Posterior vena cava (tissue), 2 donors: ENCODE results near the gene DCAF5. TPM values are rescaled to one million over a fixed set of nuclear protein-coding genes. Genes with fewer than 3 reads are reported as not detected.
"Not testable (repeated sequence)": the region's sequence is repeated elsewhere in the genome, so short reads cannot be mapped to it uniquely, and the experiment has no call there.

ENCODE experiments used
- DNase-seq: peaks from one replicate; pipeline ENCODE4 v3.0.0-alpha.2; 2020; ENCODE audit warnings: low spot score
- intact Hi-C, 2 donors: fragments of 100-400 bp; cut with DNase I; formaldehyde crosslinking; loops; one replicate each; pipeline versions ENCODE4 v1.14.1 to v1.14.2; 2022 to 2023
- long read RNA-seq, 2 donors: library from polyadenylated mRNA; unstranded; transcript quantifications; one replicate each; pipeline ENCODE4 v2.0.0, GENCODE V29; 2020 to 2021
- total RNA-seq, 2 donors: library from RNA; stranded (reverse); fragmentation: NEBNext Ultra II Directional; extraction: Animal tissue kit (Norgen Biotek cat#: 25700); gene quantifications; one replicate each; pipeline ENCODE4 v1.2.1, GENCODE V29; 2021
- donor health status: DM: yes; HTN: yes; CAD: no.
- donor health status: DM: yes; HTN: yes; CAD: no.

The DCAF5 gene
- total RNA-seq: 10 to 100 TPM; 42.3 to 50.0 TPM
- long read RNA-seq, donor 1, full-length matches to known transcripts: 2 of 11 reads
- long read RNA-seq, donor 1, partial matches to known transcripts: 1 of 11 reads
- long read RNA-seq, donor 1, other reads (novel, unspliced or antisense): 8 of 11 reads
- long read RNA-seq, donor 2, full-length matches to known transcripts: 7 of 35 reads
- long read RNA-seq, donor 2, partial matches to known transcripts: 4 of 35 reads
- long read RNA-seq, donor 2, other reads (novel, unspliced or antisense): 24 of 35 reads

GRCh38 chr14:69152902-69153151, at the start of gene DCAF5:
DCAF5 (minus strand) TSS chr14:69153119; CDS start chr14:69152978, 141 bp downstream.
- intact Hi-C loops: no loop called here
- peak; percentile 97 for DNase-seq

DNA sequence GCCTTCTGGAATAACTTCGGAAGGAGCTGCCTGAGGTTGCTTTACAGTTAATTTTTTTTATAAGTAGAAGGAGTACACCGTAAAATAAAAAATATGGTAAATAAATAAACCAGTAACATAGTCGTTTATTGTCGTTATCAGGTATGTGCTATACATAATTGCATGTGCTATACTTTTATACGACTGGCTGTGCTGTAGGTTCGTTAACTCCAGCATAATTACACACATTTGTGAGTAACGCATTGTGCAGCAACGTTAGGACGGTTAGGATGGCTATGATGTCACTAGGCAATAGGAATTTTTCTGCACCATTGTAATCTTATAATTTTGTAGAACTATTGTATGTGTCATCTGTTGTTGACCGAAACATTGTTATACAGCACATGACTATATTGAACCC, 46.9 kb upstream of the DCAF5 start:
- intact Hi-C loops: no loop called here
- DNase-seq: no peak

GRCh38 chr14:69193721-69194120, 40.8 kb upstream of the DCAF5 start:
- no peak for DNase-seq
- intact Hi-C loops: no loop called here

- intact Hi-C loops: no loop called here
Observed at GRCh38 chr14:69191340-69192111, 38.6 kb upstream of the DCAF5 start, which contains the start of gene EXD2. EXD2 (plus strand) TSS chr14:69191498; CDS start chr14:69209471, 17,973 bp downstream.

GRCh38 chr14:69190191-69190590, 37.3 kb upstream of the DCAF5 start:
- no peak for DNase-seq
- intact Hi-C loops: no loop called here

More at GRCh38 chr14:69191340-69192111, 38.6 kb upstream of the DCAF5 start, which contains the start of gene EXD2:
- peak; percentile 93 for DNase-seq

DNA sequence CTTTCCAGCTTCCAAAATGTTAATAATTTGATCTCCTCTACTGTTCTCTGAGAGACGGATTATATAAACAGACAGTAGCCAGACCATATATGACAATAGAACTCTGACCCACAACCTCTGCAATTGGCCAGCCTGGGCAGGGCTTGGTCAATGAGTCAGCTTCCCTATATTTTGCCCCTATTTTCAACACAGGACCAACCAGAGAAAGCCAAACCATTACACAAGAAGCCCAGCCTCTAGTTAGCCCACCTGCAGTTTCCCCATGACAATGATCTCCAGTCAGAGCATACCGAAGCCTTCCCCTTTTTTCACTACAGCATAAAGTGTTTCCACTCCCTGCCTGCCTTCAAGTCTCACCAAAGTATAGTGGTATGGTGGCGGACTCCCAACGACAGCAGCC, 30.8 kb upstream of the DCAF5 start:
- DNase-seq: no peak
- intact Hi-C loops: no loop called here

DNA sequence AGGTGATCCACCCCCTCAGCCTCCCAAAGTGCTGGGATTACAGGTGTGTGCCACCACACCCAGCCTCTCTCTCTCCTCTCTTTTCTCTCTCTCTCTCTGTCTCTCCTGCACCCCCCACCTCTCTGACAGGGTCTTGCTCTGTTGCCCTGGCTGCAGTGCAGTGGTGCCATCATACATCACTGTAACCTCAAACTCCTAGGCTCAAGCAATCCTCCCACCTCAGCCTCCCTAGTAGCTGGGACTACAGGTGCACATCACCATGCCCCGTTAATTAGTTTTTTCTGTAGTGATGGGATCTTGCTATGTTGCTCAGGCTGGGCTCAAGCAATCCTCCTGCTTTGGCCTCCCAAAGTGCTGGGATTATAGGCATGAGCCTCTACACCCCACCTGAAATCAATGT, 29.7 kb upstream of the DCAF5 start:
- DNase-seq, intact Hi-C loops: not testable (repeated sequence)

- intact Hi-C loops: no loop called here
- DNase-seq: no peak
Observed at GRCh38 chr14:69181491-69181890, 28.6 kb upstream of the DCAF5 start.

DNA sequence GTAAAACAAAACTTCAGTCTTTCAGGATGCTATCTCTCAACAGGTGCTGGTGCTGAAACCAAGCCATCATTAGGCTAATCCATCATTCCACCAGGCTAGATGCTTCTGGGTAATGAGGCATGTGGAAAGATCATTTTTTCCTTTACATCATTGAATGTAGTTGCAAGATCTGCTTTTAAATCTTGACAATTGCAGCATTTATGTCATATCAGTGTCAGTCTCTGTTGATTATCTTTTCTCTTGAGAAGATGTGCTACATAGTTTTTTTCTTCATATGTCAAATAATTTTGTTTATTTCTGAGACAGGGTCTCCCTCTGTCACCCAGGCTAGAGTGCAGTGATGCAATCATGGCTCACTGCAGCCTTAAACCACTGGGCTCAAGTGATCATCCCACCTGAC, 22.2 kb upstream of the DCAF5 start:
- no peak for DNase-seq
- intact Hi-C loops: no loop called here

DNA sequence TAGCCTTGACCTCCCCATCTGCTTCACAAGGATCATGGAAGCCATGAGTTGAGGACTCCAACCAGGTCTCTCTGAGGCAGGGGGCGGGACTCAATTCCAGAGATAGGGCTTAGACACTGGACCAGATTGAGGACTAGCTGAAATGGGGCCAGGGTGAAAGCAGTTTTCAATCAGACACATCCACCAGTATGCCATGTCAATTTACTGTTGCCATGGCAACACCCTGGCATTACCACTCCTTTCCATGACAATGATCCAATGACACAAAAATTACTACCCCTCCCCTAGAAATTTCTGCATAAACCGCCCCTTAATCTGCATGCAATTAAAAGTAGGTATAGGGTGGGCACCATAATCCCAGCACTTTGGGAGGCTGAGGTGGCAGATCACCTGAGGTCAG, 18.6 kb upstream of the DCAF5 start:
- intact Hi-C loops: no loop called here
- DNase-seq: no peak

GRCh38 chr14:69170839-69171238, 17.9 kb upstream of the DCAF5 start:
- intact Hi-C loops: no loop called here
- DNase-seq: no peak

GRCh38 chr14:69165787-69166186, 12.9 kb upstream of the DCAF5 start:
- DNase-seq, intact Hi-C loops: not testable (repeated sequence)

GRCh38 chr14:69161590-69161989, 8.7 kb upstream of the DCAF5 start:
- no peak for DNase-seq
- intact Hi-C loops: no loop called here

DNA sequence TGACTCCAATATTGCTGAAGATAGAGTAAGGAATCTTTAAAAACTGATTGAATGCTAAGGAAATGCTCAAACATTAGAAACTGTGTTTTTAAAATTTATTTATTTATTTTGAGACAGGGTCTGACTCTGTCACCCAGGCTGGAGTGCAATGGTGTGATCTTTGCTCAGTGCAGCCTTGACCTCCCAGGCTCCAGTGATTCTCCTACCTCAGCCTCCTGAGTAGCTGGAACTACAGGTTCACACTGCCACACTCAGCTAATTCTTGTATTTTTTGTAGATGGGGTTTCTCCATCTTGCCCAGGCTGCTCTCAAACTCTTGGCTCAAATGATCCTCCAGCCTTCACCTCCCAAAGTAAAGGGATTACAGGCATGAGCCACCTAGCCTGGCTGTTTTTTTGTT, 3.3 kb upstream of the DCAF5 start:
- DNase-seq: no peak
- intact Hi-C loops: no loop called here

DNA sequence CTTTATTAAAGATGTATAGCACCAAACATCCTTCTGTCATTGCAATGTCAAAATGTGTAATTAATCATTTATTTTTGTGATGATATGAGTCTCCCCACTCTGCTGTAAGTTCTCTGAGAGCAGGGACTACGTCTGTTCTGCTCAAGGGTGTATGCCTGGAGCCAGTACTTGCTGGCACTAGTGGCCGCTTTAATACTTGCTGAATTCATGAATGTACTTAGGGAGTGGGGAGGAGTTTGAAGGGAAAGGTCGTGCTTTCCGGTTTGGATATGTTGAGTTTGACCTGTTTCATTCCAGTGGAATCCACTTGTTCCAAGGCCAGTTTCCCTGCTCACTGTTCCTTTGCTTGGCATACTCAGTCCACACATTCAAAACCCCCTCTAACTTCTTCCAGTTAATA, 1.9 kb upstream of the DCAF5 start:
- no peak for DNase-seq
- intact Hi-C loops: no loop called here

DNA sequence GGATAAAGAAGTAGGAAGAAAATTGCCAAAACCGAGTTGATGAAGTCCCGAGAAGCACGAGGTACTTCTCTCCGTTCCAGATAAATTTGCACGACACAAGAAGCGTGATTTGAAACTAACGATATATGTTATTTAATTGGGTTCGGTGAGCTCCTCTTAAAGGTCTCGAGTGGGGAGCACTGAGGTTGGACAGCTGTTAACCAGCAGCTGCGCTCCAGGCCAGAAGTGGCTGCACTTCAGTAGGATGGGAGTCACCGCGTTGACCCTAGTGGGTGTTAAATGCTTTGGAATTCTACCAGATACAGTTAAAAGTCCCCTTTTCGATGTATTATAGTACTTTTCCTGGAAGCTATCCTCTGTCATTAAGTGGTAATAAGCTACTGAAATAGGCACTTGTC, 953 bp upstream of the DCAF5 start:
- no peak for DNase-seq
- intact Hi-C loops: no loop called here

- intact Hi-C loops: no loop called here
- DNase-seq: no peak
Observed at GRCh38 chr14:69153152-69153872, 393 bp upstream of the DCAF5 start.

DNA sequence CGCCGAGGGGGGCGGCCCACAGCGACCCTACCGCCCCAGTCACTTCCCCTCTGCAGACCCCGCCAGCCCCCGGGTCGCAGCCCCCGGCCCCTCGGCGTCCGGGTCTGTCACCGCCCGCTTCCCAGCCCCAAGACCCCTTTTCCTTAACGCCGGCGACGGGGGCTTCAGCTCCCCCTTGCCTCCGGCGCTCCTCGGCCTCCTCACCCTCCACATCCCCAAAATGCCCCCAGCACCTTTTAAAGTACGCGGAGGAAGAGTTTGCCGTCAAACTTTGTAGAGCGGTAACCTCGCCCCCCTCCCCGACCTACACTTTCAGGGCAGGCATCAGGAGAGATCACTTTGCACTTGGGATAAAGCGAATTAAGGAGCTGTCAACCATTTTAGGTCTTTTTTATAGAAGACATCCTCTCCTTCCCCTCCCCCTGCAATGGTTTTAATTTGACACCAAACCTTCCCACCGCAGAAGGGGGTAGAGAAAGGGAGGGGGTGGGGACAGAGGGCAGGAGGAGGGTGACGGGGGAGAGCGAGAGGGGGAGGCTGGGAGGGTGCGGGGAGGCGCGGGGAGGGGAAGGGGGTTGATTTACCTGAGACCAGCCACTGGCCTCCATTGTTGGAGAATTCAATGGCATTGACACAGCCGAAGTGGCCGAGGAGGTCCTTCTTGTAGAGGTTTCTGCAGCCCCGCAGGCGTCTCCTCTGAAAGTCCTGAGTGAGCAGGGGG, 578 bp downstream of the DCAF5 start:
- DNase-seq: peak; percentile 80
- intact Hi-C loops: no loop called here

DNA sequence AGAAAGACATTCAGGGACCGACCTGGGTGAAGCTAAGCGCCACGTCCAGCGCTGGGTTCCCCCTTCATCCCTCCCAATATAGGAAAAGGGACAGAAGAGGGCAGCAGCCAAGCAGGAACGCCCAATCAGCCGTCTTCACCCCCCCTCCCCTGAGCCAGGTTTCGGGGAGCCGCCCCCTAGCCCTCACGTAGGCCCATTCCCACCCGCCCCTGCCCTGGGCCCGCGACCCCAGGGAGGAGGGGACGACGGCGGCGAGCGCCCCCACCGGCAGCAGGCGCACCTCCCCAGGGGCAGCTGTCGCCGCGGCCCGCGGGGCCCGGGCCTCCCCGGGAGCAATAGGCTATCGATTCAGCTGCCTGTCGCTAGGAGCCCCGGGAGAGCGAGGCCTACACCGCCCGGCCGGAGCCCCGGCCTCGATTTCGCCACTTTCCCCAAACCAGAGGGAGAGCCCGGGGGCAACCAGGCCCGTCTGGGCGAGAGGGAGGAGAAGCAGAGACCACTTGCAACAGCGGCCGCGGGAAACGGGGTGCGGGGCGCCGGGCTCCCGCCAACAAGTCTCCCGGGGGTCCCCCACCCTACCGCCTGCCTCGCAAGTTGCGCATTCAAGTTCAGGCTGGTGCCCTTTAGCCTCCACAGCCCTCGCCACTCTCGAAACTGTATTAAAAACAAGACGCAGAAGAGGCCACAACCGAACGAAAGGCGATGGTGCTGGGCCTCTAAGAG, 1.3 kb downstream of the DCAF5 start:
- intact Hi-C loops: no loop called here
- peak; percentile 91 for DNase-seq
